ENCODE data around the gene GPR35.

Gene GPR35

DNA sequence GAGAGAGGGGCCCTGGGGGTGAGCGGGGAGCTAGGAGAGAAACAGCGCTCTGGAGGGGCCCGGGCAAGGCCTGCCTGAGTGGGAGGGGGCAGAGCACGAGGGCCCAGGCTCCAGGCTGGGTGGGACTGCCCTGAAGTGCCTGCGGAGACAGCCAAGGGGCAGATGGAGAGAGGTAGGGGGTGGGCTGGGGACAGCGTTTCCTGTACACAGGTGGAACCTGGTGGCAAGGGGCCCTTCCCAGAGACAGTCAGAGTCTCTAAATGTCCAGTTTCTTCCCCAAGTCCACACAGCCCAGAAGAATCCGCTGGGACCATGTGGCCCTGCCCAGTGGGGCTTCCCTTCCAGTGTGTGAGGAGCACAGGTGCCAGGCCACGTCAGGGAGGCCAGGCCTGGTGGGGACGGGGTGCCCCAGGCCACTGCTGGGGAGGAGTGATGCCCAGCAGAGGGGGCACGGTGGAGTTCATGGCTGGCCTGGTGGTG lies 1.7 kb upstream of the GPR35 start (continued):
- TF ChIP-seq, protein P1, sequence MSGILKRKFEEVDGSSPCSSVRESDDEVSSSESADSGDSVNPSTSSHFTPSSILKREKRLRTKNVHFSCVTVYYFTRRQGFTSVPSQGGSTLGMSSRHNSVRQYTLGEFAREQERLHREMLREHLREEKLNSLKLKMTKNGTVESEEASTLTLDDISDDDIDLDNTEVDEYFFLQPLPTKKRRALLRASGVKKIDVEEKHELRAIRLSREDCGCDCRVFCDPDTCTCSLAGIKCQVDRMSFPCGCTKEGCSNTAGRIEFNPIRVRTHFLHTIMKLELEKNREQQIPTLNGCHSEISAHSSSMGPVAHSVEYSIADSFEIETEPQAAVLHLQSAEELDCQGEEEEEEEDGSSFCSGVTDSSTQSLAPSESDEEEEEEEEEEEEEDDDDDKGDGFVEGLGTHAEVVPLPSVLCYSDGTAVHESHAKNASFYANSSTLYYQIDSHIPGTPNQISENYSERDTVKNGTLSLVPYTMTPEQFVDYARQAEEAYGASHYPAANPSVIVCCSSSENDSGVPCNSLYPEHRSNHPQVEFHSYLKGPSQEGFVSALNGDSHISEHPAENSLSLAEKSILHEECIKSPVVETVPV (CRISPR knock-in tag; IDR thresholded peaks at IDR 0.05) = no peak
- TF ChIP-seq ZFP3 (CRISPR knock-in tag; IDR thresholded peaks at IDR 0.05) = no peak

DNA sequence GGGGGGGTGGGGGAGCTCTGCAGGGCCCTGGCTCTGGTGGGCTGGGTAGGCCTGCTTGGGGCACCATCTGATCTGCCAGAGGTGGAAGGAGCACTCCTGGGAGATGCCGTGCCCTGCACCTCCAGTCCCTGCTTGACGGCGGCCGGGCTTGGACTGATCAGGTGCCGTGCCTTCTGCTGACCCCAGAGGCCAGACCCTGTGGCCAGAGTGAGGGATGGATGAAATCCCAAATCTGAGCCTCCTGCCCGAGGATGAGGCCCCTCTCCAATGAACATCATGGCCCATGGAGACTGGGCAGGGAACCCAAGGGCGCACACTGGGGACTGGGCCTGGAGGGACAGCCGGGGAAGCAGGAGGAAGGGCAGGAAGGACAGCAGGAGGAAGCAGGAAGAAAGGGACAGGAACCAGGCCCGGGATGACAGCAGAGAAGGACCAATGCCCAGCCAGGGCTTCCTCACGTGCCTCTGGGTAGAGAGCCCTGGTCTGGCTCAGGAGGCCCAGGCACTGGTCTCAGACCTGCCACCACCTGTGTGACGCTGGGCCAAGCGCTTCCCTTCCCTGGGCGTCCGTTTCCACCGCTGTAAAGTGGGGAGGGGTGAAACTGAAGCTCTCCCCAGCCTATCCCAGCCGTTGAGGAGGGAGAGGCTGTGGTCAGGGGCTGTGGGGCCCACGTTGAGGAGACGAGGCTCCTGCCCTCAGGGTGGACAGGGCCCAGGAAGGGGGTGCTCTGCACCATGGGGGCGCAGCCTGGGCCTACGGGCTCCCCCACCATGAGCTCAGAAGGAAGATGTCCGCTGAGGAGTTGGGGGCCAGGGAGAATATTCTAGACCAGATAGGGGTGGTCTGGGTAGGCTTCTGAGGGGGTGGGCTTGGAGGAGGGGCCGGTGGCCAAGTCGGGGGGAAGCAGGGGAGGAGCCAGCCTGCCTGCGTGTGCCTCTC lies 1.0 kb upstream of the GPR35 start:
- no peak; the same call in 1 of the 3 replicates for ATAC-seq
- TF ChIP-seq ZNF565 (CRISPR knock-in tag; conservative IDR thresholded peaks at IDR 0.05; ENCODE audit: low read depth) (no peak), PATZ1 (CRISPR knock-in tag; IDR thresholded peaks at IDR 0.05; ENCODE audit: borderline replicate concordance) (no peak), GLIS3 (CRISPR knock-in tag; IDR thresholded peaks at IDR 0.05) (no peak)

GRCh38 chr2:240626531-240627300 lies 1.4 kb downstream of the GPR35 start:
- no peak for ATAC-seq

DNA sequence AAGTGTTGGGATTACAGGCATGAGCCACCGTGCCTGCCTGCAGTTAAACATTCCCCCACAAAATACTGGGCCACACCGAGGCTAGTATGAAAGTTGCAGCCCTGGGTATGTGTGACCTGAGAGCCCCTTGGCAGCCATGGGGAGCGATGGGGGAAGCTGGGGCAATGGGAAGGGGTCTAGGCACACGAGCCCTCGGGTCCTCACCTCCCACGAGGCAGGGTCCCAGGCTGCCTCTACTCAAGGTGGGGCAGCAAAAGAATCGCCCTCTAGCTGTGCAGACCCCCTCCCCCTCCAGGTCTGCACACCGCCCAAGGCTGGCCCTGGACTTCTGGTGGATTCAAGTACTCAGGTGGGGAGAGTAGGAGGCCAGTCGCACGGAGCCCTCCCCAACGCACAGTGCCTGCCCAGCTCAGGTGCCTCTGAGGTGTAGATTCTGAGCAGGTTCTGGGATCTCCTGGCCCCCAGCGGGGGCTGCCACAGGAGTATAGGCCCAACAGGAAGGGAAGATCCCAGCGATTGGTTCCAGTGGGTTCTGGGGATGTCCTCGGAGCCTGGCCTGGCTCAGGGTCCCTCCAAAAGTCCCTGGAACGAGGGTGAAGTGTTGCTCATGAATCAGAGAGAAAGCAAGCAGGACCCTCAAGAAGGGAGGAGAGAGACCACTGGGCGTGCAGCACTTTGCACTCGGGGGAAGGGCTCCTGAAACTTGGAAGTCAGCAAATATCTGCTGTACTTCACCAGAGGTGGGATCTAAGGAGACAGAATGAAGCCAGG lies 2.6 kb downstream of the GPR35 start:
- no peak for ATAC-seq
- TF ChIP-seq ARNTL (CRISPR knock-in tag; IDR thresholded peaks at IDR 0.05; ENCODE audit: borderline replicate concordance, low read depth) (no peak), TCF4 (CRISPR knock-in tag; IDR thresholded peaks at IDR 0.05; ENCODE audit: borderline replicate concordance) (no peak), ZNF565 (CRISPR knock-in tag; conservative IDR thresholded peaks at IDR 0.05; ENCODE audit: low read depth) (no peak), PPARA (CRISPR knock-in tag; IDR thresholded peaks at IDR 0.05; ENCODE audit: borderline replicate concordance) (no peak), ESRRG (CRISPR knock-in tag; IDR thresholded peaks at IDR 0.05) (no peak), ZNF70 (CRISPR knock-in tag; IDR thresholded peaks at IDR 0.05) (no peak), TOX (CRISPR knock-in tag; IDR thresholded peaks at IDR 0.05; ENCODE audit: borderline replicate concordance) (no peak), ZFP3 (CRISPR knock-in tag; IDR thresholded peaks at IDR 0.05) (no peak), SNAI2 (CRISPR knock-in tag; IDR thresholded peaks at IDR 0.05) (no peak), OSR1 (CRISPR knock-in tag; IDR thresholded peaks at IDR 0.05) (no peak), ISL1 (CRISPR knock-in tag; IDR thresholded peaks at IDR 0.05) (no peak)
- TF ChIP-seq, protein P1 (CRISPR knock-in tag; IDR thresholded peaks at IDR 0.05) = no peak
- TF ChIP-seq, protein P2, sequence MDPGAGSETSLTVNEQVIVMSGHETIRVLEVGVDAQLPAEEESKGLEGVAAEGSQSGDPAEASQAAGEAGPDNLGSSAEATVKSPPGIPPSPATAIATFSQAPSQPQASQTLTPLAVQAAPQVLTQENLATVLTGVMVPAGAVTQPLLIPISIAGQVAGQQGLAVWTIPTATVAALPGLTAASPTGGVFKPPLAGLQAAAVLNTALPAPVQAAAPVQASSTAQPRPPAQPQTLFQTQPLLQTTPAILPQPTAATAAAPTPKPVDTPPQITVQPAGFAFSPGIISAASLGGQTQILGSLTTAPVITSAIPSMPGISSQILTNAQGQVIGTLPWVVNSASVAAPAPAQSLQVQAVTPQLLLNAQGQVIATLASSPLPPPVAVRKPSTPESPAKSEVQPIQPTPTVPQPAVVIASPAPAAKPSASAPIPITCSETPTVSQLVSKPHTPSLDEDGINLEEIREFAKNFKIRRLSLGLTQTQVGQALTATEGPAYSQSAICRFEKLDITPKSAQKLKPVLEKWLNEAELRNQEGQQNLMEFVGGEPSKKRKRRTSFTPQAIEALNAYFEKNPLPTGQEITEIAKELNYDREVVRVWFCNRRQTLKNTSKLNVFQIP (CRISPR knock-in tag; IDR thresholded peaks at IDR 0.05; ENCODE audit: borderline replicate concordance, low read depth) = no peak
- TF ChIP-seq, protein P3, sequence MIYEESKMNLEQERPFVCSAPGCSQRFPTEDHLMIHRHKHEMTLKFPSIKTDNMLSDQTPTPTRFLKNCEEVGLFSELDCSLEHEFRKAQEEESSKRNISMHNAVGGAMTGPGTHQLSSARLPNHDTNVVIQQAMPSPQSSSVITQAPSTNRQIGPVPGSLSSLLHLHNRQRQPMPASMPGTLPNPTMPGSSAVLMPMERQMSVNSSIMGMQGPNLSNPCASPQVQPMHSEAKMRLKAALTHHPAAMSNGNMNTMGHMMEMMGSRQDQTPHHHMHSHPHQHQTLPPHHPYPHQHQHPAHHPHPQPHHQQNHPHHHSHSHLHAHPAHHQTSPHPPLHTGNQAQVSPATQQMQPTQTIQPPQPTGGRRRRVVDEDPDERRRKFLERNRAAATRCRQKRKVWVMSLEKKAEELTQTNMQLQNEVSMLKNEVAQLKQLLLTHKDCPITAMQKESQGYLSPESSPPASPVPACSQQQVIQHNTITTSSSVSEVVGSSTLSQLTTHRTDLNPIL (CRISPR knock-in tag; IDR thresholded peaks at IDR 0.05; ENCODE audit: low read depth) = no peak

More at GRCh38 chr2:240626531-240627300, 1.4 kb downstream of the GPR35 start:
- TF ChIP-seq ZNF70 (CRISPR knock-in tag; IDR thresholded peaks at IDR 0.05) (no peak), ARNTL (CRISPR knock-in tag; IDR thresholded peaks at IDR 0.05; ENCODE audit: borderline replicate concordance, low read depth) (no peak), CSDC2 (CRISPR knock-in tag; IDR thresholded peaks at IDR 0.05) (no peak), ZFP3 (CRISPR knock-in tag; IDR thresholded peaks at IDR 0.05) (no peak), PATZ1 (CRISPR knock-in tag; IDR thresholded peaks at IDR 0.05; ENCODE audit: borderline replicate concordance) (no peak), ZC3H10 (CRISPR knock-in tag; IDR thresholded peaks at IDR 0.05) (no peak)
